Stimulated activated effector memory CD8-positive, alpha-beta T cell treated with anti-CD3 and anti-CD28 coated beads, Interleukin-12 subunit alpha, Interleukin-12 subunit beta, amount 100 ng/mL, for 72 hours (primary cell): ENCODE data around the gene SFT2D3.

ENCODE experiments used
- ATAC-seq: fragments of 150-1000 bp; cut with Tn5 transposase; 2 replicates; pipeline ENCODE4 v1.10.0; 2021
- DNase-seq, 2 donors: peaks; one replicate each; pipeline ENCODE4 v3.0.0; 2021 to 2022; ENCODE audit warnings: low spot score in 2 of 2
- H3K27ac Mint-ChIP-seq: one replicate; pipeline ENCODE4 v1.8.0; 2022; ENCODE audit warnings: mild to moderate bottlenecking, mixed read lengths
- H3K36me3 Mint-ChIP-seq: one replicate; pipeline ENCODE4 v1.8.0; 2022; ENCODE audit warnings: mild to moderate bottlenecking, mixed read lengths
- H3K4me1 Mint-ChIP-seq: one replicate; pipeline ENCODE4 v1.8.0; 2022; ENCODE audit warnings: mixed read lengths
- H3K4me3 Mint-ChIP-seq: one replicate; pipeline ENCODE4 v1.8.0; 2022; ENCODE audit warnings: mild to moderate bottlenecking, mixed read lengths
- H3K9me3 Mint-ChIP-seq: one replicate; pipeline ENCODE4 v1.8.0; 2022; ENCODE audit warnings: mixed read lengths

Gene SFT2D3

GRCh38 chr2:127674241-127675209 lies 26.8 kb upstream of the SFT2D3 start:
- Mint-ChIP-seq H3K4me1 (peaks cover 11% of the 10 kb centered on the region), H3K27ac (no peak overlapping the region), H3K4me3 (peak overlapping the region; percentile 68), H3K36me3 (no peaks in the 10 kb centered on the region), H3K9me3 (no peaks in the 10 kb centered on the region)
- DNase-seq (no peak), ATAC-seq (peak; percentile 41)

DNA sequence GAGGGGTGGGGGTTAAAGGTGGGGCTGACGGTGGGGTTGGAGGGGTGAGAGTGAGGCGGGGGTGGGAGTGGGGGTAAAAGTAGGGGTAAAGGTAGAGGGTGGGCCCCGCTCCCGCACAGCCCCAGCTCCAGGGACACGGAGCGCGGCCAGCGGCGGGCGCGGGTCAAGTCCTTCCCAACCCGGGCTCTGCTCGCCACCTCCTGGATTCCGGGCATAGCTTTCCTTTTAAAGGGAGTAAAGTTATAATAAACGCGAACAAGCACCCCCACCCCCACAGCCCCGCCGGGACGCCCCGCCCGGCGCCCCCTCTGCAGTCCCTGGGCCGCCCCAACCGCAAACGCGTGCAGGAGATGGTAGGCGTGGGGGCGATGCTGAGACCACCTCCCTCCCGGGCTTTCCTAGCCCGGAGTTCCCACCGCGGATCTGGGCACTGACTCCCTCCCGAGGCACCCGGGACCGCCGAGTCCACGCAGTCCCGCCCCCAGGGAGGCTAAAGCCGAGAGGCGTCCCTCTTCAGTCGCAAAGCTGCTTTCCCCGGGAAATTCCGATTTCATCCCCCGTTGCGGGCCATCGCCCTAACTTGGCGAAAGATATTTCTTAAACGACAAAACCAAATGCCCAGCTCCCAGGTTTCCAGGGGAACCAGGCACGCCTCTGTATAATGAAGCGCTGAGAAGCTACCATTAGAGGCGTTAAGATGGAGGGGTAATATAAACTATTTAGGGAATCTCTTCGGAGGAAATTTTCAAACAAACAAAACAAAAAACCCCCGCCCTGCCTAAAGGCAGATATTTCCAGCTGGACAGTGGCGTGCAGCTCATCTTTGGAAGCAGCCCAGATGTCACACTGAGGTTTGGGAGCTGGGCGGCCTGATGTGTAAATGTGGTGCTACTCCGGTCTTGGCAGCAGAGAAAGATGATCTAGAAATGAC lies 25.7 kb upstream of the SFT2D3 start, which contains the start of gene LIMS2:
Gene LIMS2 (minus strand): TSS at position 200 of the 931 bp plus-strand sequence. CDS start 506 bp downstream, outside the sequence.
- no peak for ATAC-seq
- H3K27ac Mint-ChIP-seq: no peak within 1 kb of the TSS
- no peak for DNase-seq
- peaks cover 11% of the 10 kb centered on the region for H3K4me1 Mint-ChIP-seq
- peak within 1 kb of the TSS; percentile 68 for H3K4me3 Mint-ChIP-seq
- no peaks in the 10 kb centered on the region for H3K9me3 Mint-ChIP-seq
- no peaks in the 10 kb centered on the region for H3K36me3 Mint-ChIP-seq

DNA sequence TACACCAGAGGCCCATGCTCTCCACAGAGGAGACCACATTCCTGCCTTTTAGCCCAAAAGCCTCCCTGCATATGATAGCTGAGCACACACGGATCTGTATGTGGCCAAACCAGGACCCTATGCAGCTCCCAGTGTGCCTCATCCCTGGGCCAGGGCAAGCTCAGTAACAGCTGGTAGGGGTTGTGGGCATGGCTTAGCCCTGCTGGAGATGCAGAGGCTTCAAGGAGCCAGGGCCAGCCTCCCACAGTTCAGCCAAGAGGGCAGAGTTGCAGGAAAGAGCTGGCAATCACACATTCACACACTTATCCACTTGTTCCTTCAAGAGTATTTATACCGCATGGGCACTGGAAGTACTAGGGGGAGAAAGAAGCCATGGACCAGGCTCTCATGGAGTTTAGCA lies 24.4 kb upstream of the SFT2D3 start:
- H3K4me3 Mint-ChIP-seq: no peak overlapping the region
- DNase-seq (no peak), ATAC-seq (no peak)
- no peaks in the 10 kb centered on the region for H3K9me3 Mint-ChIP-seq
- peaks cover 13% of the 10 kb centered on the region for H3K4me1 Mint-ChIP-seq
- no peak overlapping the region for H3K27ac Mint-ChIP-seq
- no peaks in the 10 kb centered on the region for H3K36me3 Mint-ChIP-seq

DNA sequence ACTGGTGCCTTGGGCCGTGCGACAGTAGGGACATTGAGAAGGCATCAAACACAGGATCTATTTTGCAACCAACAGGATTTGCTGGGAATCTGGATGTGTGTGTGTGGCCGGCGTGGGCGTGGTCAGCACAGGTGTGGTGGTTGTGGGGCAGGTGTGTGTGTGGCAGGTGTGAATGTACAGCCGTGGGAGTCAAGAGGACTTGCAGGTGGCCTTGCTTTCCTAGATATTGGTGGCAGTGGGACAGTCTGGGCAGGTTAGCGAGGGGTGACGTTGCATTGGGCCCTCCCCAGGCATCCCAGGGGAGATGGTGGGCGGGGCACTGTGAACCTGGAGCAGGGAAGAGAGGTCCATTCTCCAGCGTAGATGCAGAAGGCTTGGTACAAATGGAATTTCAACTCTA lies 22.8 kb upstream of the SFT2D3 start:
- no peak overlapping the region for H3K27ac Mint-ChIP-seq
- H3K4me1 Mint-ChIP-seq: peaks cover 16% of the 10 kb centered on the region
- no peaks in the 10 kb centered on the region for H3K36me3 Mint-ChIP-seq
- ATAC-seq (no peak), DNase-seq (no peak)
- no peaks in the 10 kb centered on the region for H3K9me3 Mint-ChIP-seq
- H3K4me3 Mint-ChIP-seq: no peak overlapping the region

DNA sequence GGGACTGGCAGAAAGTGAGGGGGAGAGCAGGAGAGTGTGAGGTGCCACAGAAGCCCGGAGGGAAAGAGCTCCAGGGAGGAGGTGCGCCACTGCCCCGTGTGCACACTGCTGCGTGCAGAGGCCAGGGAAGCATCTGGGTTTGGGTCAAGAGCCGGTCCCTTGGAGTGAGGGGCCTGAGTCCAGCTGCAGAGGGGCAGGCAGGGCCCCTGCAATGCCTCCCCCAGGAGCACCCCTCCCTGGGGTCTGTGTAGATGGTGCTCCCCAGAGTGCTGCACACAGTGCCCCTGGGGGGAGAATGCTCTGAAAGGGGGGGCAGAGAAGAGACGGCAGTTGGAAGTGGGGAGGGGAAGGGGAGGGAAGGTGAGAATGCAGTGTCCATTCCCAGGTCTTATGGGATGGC lies 22.3 kb upstream of the SFT2D3 start:
- no peak overlapping the region for H3K27ac Mint-ChIP-seq
- H3K9me3 Mint-ChIP-seq: no peaks in the 10 kb centered on the region
- no peaks in the 10 kb centered on the region for H3K36me3 Mint-ChIP-seq
- no peak overlapping the region for H3K4me3 Mint-ChIP-seq
- ATAC-seq (no peak), DNase-seq (no peak)
- H3K4me1 Mint-ChIP-seq: peaks cover 12% of the 10 kb centered on the region

GRCh38 chr2:127679680-127680361 lies 21.5 kb upstream of the SFT2D3 start:
- ATAC-seq (no peak), DNase-seq (no peak)
- no peak overlapping the region for H3K27ac Mint-ChIP-seq
- H3K9me3 Mint-ChIP-seq: no peaks in the 10 kb centered on the region
- peaks cover 6% of the 10 kb centered on the region for H3K4me1 Mint-ChIP-seq
- no peak overlapping the region for H3K4me3 Mint-ChIP-seq
- H3K36me3 Mint-ChIP-seq: no peaks in the 10 kb centered on the region

GRCh38 chr2:127680706-127681287 lies 20.5 kb upstream of the SFT2D3 start:
- ATAC-seq (no peak), DNase-seq (no peak)
- Mint-ChIP-seq H3K4me1 (peaks cover 6% of the 10 kb centered on the region), H3K36me3 (no peaks in the 10 kb centered on the region), H3K9me3 (no peaks in the 10 kb centered on the region), H3K27ac (no peak overlapping the region), H3K4me3 (no peak overlapping the region)

- Mint-ChIP-seq H3K36me3 (no peaks in the 10 kb centered on the region), H3K9me3 (no peaks in the 10 kb centered on the region), H3K4me3 (no peak overlapping the region), H3K4me1 (peaks cover 6% of the 10 kb centered on the region), H3K27ac (no peak overlapping the region)
- DNase-seq: no peak
- no peak for ATAC-seq
Measured at GRCh38 chr2:127681288-127681804, 20.0 kb upstream of the SFT2D3 start.

DNA sequence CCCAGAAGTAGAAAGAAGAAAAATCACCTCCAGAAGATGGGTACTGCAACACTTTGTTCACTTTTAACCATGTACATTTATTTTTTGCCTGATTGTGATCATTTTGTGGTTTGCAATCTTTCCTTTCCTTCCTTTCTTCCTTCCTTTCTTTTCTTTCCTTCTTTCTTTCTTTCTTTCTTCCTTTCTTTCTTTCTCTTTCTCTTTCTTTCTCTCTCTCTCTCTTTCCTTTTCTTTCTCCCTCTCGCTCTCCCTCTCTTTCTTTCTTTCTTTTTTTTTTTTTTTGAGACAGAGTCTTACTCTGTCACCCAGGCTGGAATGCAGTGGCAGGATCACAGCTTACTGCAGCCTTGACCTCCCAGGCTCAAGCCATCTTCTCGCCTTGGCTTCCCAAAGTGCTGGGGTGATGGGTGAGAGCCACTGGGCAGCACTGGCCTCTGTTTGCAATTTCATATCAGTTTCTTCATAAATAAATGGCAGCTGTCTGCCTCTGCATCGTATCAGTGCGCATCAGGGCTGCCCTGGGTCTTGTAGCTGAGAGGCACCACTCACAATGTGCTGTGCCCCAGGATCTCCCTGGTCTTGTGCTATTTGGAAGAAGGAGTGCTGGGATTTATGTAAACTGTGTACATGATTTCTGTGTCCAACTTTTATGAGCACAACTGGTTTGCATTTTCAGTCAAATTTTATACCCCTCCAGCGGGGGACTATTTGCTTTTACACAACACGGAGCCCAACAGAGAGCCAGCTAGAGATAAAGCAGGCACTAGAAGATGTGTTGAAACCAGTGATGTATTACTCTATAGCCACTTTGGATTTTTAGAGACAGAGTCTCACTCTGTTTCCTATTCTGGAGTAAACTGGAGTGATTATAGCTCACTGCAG lies 19.1 kb upstream of the SFT2D3 start:
- Mint-ChIP-seq H3K4me1 (peaks cover 6% of the 10 kb centered on the region), H3K27ac (no peak overlapping the region), H3K4me3 (no peak overlapping the region), H3K9me3 (no peaks in the 10 kb centered on the region), H3K36me3 (no peaks in the 10 kb centered on the region)
- DNase-seq (no peak), ATAC-seq (no peak)

DNA sequence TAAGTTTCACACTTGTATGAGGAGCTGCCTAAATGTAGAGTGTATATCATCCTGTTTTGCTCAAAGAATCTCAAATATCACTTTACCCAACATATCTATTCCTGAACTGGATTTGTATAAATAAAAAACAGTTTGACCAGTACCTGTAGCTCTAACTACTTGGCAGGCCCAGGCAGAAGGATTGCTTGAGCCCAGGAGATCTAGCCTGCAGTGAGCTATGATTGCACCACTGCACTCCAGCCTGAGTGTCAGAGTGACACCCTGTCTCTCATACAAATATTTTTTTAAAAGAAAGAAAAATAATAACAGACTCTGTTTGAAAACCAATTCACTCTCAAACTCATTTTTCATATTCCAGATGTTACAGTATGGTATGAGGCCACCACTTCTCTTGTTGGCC lies 18.2 kb upstream of the SFT2D3 start:
- Mint-ChIP-seq H3K4me3 (no peak overlapping the region), H3K9me3 (no peaks in the 10 kb centered on the region), H3K4me1 (peaks cover 6% of the 10 kb centered on the region), H3K36me3 (no peaks in the 10 kb centered on the region), H3K27ac (no peak overlapping the region)
- DNase-seq (no peak), ATAC-seq (no peak)

DNA sequence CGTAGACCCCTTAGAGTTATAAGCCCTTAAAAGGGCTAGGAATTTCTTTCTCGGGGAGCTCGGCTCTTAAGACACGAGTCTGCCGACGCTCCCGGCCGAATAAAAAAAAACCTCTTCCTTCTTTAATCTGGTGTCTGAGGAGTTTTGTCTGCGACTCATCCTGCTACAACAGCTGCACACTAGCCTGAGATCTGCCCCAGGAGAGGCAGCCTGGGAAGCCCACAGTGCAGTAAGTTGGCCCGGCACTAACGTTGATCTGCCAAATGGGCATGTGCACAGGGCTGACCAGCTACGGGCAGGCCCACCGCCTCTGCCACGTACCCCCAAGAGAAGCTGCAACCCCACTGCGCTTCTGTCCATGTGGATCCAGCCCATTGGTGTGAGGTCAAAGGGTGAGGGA lies 17.5 kb upstream of the SFT2D3 start:
- H3K36me3 Mint-ChIP-seq: no peaks in the 10 kb centered on the region
- DNase-seq (no peak), ATAC-seq (no peak)
- no peak overlapping the region for H3K27ac Mint-ChIP-seq
- peaks cover 6% of the 10 kb centered on the region for H3K4me1 Mint-ChIP-seq
- no peaks in the 10 kb centered on the region for H3K9me3 Mint-ChIP-seq
- no peak overlapping the region for H3K4me3 Mint-ChIP-seq

- Mint-ChIP-seq H3K27ac (no peak overlapping the region), H3K9me3 (no peaks in the 10 kb centered on the region), H3K4me1 (peaks cover 6% of the 10 kb centered on the region), H3K4me3 (no peak overlapping the region), H3K36me3 (no peaks in the 10 kb centered on the region)
- no peak for DNase-seq
- no peak for ATAC-seq
Measured at GRCh38 chr2:127685410-127686080, 15.8 kb upstream of the SFT2D3 start.

DNA sequence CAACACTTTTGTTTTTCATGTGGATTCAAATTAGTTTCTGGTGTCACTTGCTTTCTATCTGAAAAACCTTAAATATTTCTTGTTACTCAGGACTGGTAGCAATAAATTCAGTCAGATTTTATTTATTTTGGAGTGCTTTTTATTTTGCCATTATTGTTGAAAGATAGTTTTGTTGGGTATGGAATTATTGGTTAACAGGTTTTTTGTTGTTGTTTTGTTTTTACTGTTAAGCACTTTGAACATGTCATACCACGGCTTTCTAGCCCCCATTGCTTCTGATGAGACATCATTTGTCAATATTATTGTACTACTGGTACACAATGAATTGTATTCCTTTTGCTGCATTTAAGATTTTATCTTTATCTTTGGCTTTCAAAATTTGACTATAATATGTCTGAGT lies 12.9 kb upstream of the SFT2D3 start:
- H3K4me1 Mint-ChIP-seq: no peaks in the 10 kb centered on the region
- peaks cover 12% of the 10 kb centered on the region for H3K9me3 Mint-ChIP-seq
- no peak for ATAC-seq
- no peak overlapping the region for H3K27ac Mint-ChIP-seq
- no peak overlapping the region for H3K4me3 Mint-ChIP-seq
- no peaks in the 10 kb centered on the region for H3K36me3 Mint-ChIP-seq
- DNase-seq: no peak
